Germinal center (tissue), 1 donor: ENCODE results near the gene VHLL.

Source experiments
- DNase-seq: peaks from one replicate; pipeline ENCODE4 v3.0.0; 2012; ENCODE audit warnings: mixed read lengths, low spot score

The VHLL gene

DNA sequence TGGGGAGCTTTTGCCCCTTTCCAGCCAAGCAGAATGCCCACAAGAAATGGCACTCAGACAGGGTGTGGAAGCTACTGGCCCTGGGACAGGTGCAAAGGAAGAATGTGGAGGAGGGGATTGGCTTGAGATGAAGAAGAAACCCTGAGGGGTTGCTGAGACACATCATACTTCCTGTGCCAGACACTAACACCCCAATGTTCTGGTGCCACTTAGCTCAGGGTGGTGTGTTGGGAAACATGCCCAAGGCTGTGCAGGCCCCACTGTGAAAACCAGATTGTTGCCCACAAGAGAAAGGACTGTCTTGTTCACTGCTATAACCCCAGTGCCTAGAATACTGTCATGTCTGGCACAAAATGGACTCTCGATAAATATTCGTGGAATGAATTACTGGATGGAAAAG is 41.4 kb downstream of the VHLL start:
- DNase-seq: no peak

GRCh38 chr1:156253634-156254033 is 45.5 kb downstream of the VHLL start:
- DNase-seq: no peak

DNA sequence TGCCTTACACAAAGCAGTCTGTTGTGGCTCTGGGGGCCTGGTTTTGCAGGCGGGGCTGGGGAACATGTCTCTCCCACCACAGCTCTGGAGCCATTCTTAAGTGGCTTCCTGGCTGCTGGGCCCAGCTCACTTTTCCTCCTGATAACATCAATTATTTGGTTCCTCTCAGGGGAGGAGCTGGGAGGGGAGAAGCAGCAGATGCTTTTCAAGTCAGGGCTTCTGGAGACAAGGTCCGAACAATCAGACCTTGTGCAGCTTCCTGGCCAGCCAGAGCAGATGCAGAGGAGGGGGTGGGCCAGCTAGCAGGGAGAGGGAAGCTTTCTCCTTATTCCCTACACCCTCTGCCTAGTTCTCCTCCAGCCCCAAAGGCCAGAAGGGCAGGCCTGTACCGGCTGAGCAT is 47.6 kb downstream of the VHLL start:
- no peak for DNase-seq

GRCh38 chr1:156249593-156249992 is 49.5 kb downstream of the VHLL start:
- DNase-seq: no peak
